Right ventricle myocardium superior (tissue), 1 donor: Measurements from ENCODE around the gene ESF1. TPM values are rescaled to one million over a fixed set of nuclear protein-coding genes. Genes with fewer than 3 reads are reported as not detected.

Source experiments
- total RNA-seq: library from RNA; stranded (reverse); fragmentation: NEBNext Ultra II Directional; extraction: Animal tissue kit (Norgen Biotek cat#: 25700); gene quantifications from one replicate; pipeline ENCODE4 v1.2.1, GENCODE V29; 2021
- donor health status: DM: no; HTN: yes; CAD: no; lungs with severe emphysema.

The ESF1 gene
- total RNA-seq, 1 donor from 2014 or later: 13.3 TPM

Other genes starting within 250 kb of the ESF1 start
- 4.7 TPM for gene TASP1, start 146.0 kb downstream of the ESF1 start, total RNA-seq
- gene NDUFAF5, start 109 bp upstream of the ESF1 start, total RNA-seq: 76.0 TPM
- 0.43 TPM for gene SEL1L2, start 205.7 kb upstream of the ESF1 start, total RNA-seq
- 4.2 TPM for gene MACROD2, start 210.6 kb upstream of the ESF1 start, total RNA-seq